Liver (tissue), 9 donors: ENCODE measurements around the gene PLA2G6. TPM values are rescaled to one million over a fixed set of nuclear protein-coding genes. Genes with fewer than 3 reads are reported as not detected.
A peak's percentile ranks its signal among the peaks of the same experiment; 100 is the strongest.
"Not testable (repeated sequence)": the region's sequence is repeated elsewhere in the genome, so short reads cannot be mapped to it uniquely, and the experiment has no call there.

Experiments used
- DNase-seq: peaks from one replicate; pipeline ENCODE4 v3.0.0-alpha.2; 2017; ENCODE audit warnings: low spot score
- H3K27ac ChIP-seq, 2 donors: one replicate each; pipeline ENCODE4 v1.7.0; 2013; ENCODE audit warnings: inconsistent platforms in 2 of 2, low read length in 2 of 2, control low read depth in 1 of 2, low read depth in 1 of 2, mild to moderate bottlenecking in 1 of 2
- H3K27me3 ChIP-seq, 4 donors: one replicate each; pipeline versions ENCODE4 v1.6.1 to v1.7.0; 2013; ENCODE audit warnings: low read length in 3 of 4, inconsistent platforms in 1 of 4, mild to moderate bottlenecking in 1 of 4, moderate library complexity in 1 of 4; ENCODE audit not compliant: control insufficient read depth in 4 of 4, insufficient read depth in 4 of 4
- H3K36me3 ChIP-seq, 4 donors: one replicate each; pipeline versions ENCODE4 v1.6.1 to v1.7.0; 2013; ENCODE audit warnings: low read length in 3 of 4, mild to moderate bottlenecking in 3 of 4, low read depth in 1 of 4, moderate library complexity in 1 of 4; ENCODE audit not compliant: control insufficient read depth in 4 of 4, insufficient read depth in 3 of 4
- H3K4me1 ChIP-seq, 4 donors: one replicate each; pipeline versions ENCODE4 v1.6.1 to v1.7.0; 2013; ENCODE audit warnings: low read length in 3 of 4, mild to moderate bottlenecking in 3 of 4, moderate library complexity in 1 of 4; ENCODE audit not compliant: control insufficient read depth in 4 of 4, insufficient read depth in 4 of 4
- H3K4me3 ChIP-seq, 3 donors: one replicate each; pipeline versions ENCODE4 v1.6.1 to v1.7.0; 2013; ENCODE audit warnings: low read length in 3 of 3, control low read depth in 1 of 3, low read depth in 1 of 3, mild to moderate bottlenecking in 1 of 3
- H3K9ac ChIP-seq, 2 donors: one replicate each; pipeline ENCODE4 v1.7.0; 2013; ENCODE audit warnings: low read length in 2 of 2, mild to moderate bottlenecking in 2 of 2, moderate library complexity in 2 of 2, control low read depth in 1 of 2, low read depth in 1 of 2
- H3K9me3 ChIP-seq, 4 donors: one replicate each; pipeline versions ENCODE4 v1.6.1 to v1.7.0; 2013; ENCODE audit warnings: low read length in 3 of 4; ENCODE audit not compliant: control insufficient read depth in 4 of 4
- FOXA2 ChIP-seq: IDR thresholded peaks from 2 replicates; pipeline ENCODE4 v1.6.1; 2016; ENCODE audit warnings: antibody characterized with exemption
- GABPA ChIP-seq, 2 donors: IDR thresholded peaks in 1 of 2; conservative IDR thresholded peaks in 1 of 2; 2 replicates each; pipeline ENCODE4 v1.6.1; 2016; ENCODE audit warnings: antibody characterized with exemption in 2 of 2, mild to moderate bottlenecking in 1 of 2, moderate library complexity in 1 of 2
- HNF4A ChIP-seq, 2 donors: conservative IDR thresholded peaks; 2 replicates each; pipeline ENCODE4 v1.6.1; 2016; ENCODE audit warnings: antibody characterized with exemption in 2 of 2, mild to moderate bottlenecking in 2 of 2
- HNF4G ChIP-seq: IDR thresholded peaks from 2 replicates; pipeline ENCODE4 v1.6.1; 2016; ENCODE audit warnings: antibody characterized with exemption
- NR2F2 ChIP-seq: IDR thresholded peaks from 2 replicates; pipeline ENCODE4 v1.6.1; 2016; ENCODE audit warnings: antibody characterized with exemption
- RAD21 ChIP-seq, 2 donors: IDR thresholded peaks; 2 replicates each; pipeline ENCODE4 v1.6.1; 2016; ENCODE audit warnings: antibody characterized with exemption in 2 of 2, mild to moderate bottlenecking in 2 of 2
- RXRA ChIP-seq, 2 donors: IDR thresholded peaks; 2 replicates each; pipeline ENCODE4 v1.6.1; 2017 to 2018; ENCODE audit warnings: antibody characterized with exemption in 2 of 2, mild to moderate bottlenecking in 1 of 2
- SP1 ChIP-seq: IDR thresholded peaks from 2 replicates; pipeline ENCODE4 v1.6.1; 2018; ENCODE audit warnings: antibody characterized with exemption, mild to moderate bottlenecking
- TAF1 ChIP-seq: conservative IDR thresholded peaks from 2 replicates; pipeline ENCODE4 v1.6.1; 2016; ENCODE audit warnings: antibody characterized with exemption, mild to moderate bottlenecking
- YY1 ChIP-seq: IDR thresholded peaks from 2 replicates; pipeline ENCODE4 v1.6.1; 2016; ENCODE audit warnings: antibody characterized with exemption, mild to moderate bottlenecking
- WGBS: extraction: QIAGEN DNeasy Blood & Tissue Kit; methylation state at CpG from one replicate; pipeline ENCODE4 v1.1.7; 2013; 5-methylcytosine and 5-hydroxymethylcytosine counted together
- polyA plus RNA-seq, 2 donors: library from polyadenylated mRNA; stranded (reverse) in 1 of 2; unstranded in 1 of 2; fragments of 200-250 nt in 1 of 2; fragments of >200 nt in 1 of 2; fragmentation: Nextera tagmentation in 1 of 2; extraction: Ambion mirVana in 1 of 2; gene quantifications; one replicate each; pipeline versions ENCODE4 v1.2.1 to v1.2.3, GENCODE V29; 2013 to 2015
- total RNA-seq, 2 donors: library from RNA; depleted of rRNA; stranded (reverse); fragments of >200 nt; gene quantifications; one replicate each; pipeline ENCODE4 v1.2.3, GENCODE V29; 2014
- TF ChIP-seq, protein P1 (sequence below): fragments of 150-350 bp; IDR thresholded peaks from 2 replicates; pipeline ENCODE4 v1.5.1; 2017; ENCODE audit warnings: improper control_type of control experiment, low read depth, low read length; ENCODE audit not compliant: missing input control
- TF ChIP-seq, protein P2 (sequence below): IDR thresholded peaks from 2 replicates; pipeline ENCODE4 v1.6.1; 2016; ENCODE audit warnings: antibody characterized with exemption
- TF ChIP-seq, protein P3 (sequence below): IDR thresholded peaks from 2 replicates; pipeline ENCODE4 v1.6.1; 2016; ENCODE audit warnings: antibody characterized with exemption, mild to moderate bottlenecking
- donor health status: healthy.
- donor health status: healthy.
- donor health status: healthy.
- donor health status: healthy.
- donor health status: healthy.

PLA2G6 gene
- total and polyA plus RNA-seq, 4 donors = 5.7 to 9.0 (median 7.2) TPM

DNA sequence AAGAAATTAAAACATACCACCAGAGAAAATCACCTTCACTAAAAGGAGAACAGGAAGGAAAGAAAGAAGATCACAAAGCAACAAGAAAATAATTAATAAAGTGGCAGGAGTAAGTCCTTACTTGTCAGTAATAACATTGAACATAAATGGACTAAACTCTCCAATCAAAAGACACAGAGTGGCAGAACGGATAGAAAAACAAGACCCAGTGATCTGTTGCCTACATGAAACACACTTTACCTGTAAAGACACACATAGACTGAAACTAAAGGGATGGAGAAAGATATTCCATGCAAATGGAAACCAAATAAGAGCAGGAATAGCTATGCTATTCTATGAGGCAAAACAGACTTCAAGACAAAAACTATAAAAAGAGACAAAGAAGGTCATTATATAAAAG lies 25.9 kb downstream of the PLA2G6 start:
- TF ChIP-seq TAF1 (no peak), NR2F2 (no peak), SP1 (no peak), YY1 (no peak), FOXA2 (no peak)
- TF ChIP-seq, protein P1, sequence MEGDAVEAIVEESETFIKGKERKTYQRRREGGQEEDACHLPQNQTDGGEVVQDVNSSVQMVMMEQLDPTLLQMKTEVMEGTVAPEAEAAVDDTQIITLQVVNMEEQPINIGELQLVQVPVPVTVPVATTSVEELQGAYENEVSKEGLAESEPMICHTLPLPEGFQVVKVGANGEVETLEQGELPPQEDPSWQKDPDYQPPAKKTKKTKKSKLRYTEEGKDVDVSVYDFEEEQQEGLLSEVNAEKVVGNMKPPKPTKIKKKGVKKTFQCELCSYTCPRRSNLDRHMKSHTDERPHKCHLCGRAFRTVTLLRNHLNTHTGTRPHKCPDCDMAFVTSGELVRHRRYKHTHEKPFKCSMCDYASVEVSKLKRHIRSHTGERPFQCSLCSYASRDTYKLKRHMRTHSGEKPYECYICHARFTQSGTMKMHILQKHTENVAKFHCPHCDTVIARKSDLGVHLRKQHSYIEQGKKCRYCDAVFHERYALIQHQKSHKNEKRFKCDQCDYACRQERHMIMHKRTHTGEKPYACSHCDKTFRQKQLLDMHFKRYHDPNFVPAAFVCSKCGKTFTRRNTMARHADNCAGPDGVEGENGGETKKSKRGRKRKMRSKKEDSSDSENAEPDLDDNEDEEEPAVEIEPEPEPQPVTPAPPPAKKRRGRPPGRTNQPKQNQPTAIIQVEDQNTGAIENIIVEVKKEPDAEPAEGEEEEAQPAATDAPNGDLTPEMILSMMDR = no peak
- H3K4me1 ChIP-seq = peaks cover 3 to 10% (median 8%) of the 10 kb centered on the region in 4 donors
- WGBS = 95% methylated on average over 1 of the region's 1 CpG

DNA sequence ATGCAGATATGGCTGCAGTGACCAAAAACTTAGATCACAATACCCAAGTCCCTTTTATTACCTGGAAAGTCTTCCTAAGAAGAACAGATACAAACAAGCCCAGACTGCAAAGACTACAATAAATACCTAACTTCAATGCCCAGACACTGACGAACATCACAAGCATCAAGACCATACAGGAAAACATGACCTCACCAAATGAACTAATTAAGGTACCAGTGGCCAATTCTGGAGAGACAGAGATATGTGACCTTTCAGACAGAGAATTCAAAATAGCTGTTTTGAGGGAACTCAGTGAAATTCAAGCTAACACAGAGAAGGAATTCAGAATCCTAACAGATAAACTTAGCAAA lies 27.1 kb downstream of the PLA2G6 start:
- H3K4me3 ChIP-seq, H3K27me3 ChIP-seq, H3K36me3 ChIP-seq, H3K9me3 ChIP-seq, H3K9ac ChIP-seq, DNase-seq: not testable (repeated sequence)
- 86% methylated on average over 1 of the region's 1 CpG for WGBS
- Histone ChIP-seq H3K4me1 (peaks cover 3 to 10% (median 8%) of the 10 kb centered on the region in 4 donors), H3K27ac (peak overlapping the region in 1 of 2 donors; percentile 70)

More for the DNA sequence above, 25.9 kb downstream of the PLA2G6 start:
- no peak overlapping the region for H3K27ac ChIP-seq
- no peak overlapping the region for H3K9ac ChIP-seq
- no peaks in the 10 kb centered on the region for H3K27me3 ChIP-seq
- H3K4me3 ChIP-seq = no peak overlapping the region
- H3K9me3 ChIP-seq = no peaks in the 10 kb centered on the region
- no peaks in the 10 kb centered on the region for H3K36me3 ChIP-seq
- DNase-seq = no peak

DNA sequence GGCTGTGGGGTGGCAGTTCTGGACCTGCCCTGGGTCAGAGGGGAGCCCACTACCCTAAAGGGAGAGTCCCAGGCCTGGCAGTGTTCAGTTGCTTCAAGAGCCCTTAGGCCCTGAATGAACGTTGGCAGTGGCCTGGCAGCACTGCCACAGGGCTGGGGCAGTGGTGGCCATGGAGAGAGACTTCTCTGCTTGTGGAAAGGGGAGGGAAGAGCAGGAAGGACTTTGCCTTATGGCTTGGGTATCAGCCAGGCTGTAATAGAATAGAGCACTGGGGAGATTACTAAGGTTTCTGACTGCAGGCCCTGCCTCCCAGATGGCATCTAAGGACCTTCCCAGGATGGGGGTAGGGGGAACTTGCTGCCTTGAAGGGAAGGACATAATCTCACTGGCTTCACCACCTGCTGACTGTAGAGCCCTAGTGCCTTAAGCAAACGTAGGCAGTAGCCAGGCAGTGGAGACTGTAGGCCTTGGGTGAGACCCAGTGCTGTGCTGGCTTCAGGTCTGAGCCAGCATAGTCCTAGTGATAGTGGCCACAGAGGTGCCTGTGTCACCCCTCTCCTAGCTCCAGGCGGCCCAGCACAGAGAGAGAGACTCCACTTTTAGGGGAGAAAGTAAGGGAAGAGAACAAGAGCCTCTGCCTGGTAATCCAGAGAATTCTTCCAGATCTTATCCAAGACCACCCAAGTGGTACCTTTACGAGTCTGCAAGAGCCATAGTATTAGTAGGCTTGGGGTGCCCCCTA lies 27.6 kb downstream of the PLA2G6 start:
- no peak for DNase-seq
- H3K9me3 ChIP-seq = no peaks in the 10 kb centered on the region
- TF ChIP-seq HNF4A (conservative IDR thresholded peaks at IDR 0.05) (peak; percentile 85 to 89), GABPA (IDR thresholded peaks at IDR 0.05 in 1 of 2, conservative IDR thresholded peaks at IDR 0.05 in 1 of 2) (no peak), HNF4G (peak; percentile 76), RAD21 (IDR thresholded peaks at IDR 0.05) (peak in 1 of 2 donors; percentile 50), YY1 (peak; percentile 95), RXRA (IDR thresholded peaks at IDR 0.05) (peak; percentile 29 to 47), SP1 (peak; percentile 82)
- TF ChIP-seq, protein P2, sequence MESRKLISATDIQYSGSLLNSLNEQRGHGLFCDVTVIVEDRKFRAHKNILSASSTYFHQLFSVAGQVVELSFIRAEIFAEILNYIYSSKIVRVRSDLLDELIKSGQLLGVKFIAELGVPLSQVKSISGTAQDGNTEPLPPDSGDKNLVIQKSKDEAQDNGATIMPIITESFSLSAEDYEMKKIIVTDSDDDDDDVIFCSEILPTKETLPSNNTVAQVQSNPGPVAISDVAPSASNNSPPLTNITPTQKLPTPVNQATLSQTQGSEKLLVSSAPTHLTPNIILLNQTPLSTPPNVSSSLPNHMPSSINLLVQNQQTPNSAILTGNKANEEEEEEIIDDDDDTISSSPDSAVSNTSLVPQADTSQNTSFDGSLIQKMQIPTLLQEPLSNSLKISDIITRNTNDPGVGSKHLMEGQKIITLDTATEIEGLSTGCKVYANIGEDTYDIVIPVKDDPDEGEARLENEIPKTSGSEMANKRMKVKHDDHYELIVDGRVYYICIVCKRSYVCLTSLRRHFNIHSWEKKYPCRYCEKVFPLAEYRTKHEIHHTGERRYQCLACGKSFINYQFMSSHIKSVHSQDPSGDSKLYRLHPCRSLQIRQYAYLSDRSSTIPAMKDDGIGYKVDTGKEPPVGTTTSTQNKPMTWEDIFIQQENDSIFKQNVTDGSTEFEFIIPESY = no peak
- TF ChIP-seq, protein P3, sequence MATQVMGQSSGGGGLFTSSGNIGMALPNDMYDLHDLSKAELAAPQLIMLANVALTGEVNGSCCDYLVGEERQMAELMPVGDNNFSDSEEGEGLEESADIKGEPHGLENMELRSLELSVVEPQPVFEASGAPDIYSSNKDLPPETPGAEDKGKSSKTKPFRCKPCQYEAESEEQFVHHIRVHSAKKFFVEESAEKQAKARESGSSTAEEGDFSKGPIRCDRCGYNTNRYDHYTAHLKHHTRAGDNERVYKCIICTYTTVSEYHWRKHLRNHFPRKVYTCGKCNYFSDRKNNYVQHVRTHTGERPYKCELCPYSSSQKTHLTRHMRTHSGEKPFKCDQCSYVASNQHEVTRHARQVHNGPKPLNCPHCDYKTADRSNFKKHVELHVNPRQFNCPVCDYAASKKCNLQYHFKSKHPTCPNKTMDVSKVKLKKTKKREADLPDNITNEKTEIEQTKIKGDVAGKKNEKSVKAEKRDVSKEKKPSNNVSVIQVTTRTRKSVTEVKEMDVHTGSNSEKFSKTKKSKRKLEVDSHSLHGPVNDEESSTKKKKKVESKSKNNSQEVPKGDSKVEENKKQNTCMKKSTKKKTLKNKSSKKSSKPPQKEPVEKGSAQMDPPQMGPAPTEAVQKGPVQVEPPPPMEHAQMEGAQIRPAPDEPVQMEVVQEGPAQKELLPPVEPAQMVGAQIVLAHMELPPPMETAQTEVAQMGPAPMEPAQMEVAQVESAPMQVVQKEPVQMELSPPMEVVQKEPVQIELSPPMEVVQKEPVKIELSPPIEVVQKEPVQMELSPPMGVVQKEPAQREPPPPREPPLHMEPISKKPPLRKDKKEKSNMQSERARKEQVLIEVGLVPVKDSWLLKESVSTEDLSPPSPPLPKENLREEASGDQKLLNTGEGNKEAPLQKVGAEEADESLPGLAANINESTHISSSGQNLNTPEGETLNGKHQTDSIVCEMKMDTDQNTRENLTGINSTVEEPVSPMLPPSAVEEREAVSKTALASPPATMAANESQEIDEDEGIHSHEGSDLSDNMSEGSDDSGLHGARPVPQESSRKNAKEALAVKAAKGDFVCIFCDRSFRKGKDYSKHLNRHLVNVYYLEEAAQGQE = peak; percentile 42
- H3K27ac ChIP-seq = peak overlapping the region; percentile 65 to 70
- 57% methylated on average over 4 of the region's 4 CpGs for WGBS
- H3K4me1 ChIP-seq = peaks cover 3 to 10% (median 8%) of the 10 kb centered on the region in 4 donors
- no peak overlapping the region for H3K4me3 ChIP-seq
- no peaks in the 10 kb centered on the region for H3K27me3 ChIP-seq
- no peaks in the 10 kb centered on the region for H3K36me3 ChIP-seq
- H3K9ac ChIP-seq = no peak overlapping the region
